PC-9 (cell line): ENCODE results near the gene SIAH2. TPM values are rescaled to one million over a fixed set of nuclear protein-coding genes. Genes with fewer than 3 reads are reported as not detected.

Experiments used
- BruUV-seq: library from RNA; stranded (reverse); fragments of 400-500 nt; replicated peaks from 2 replicates; lab custom pipeline; 2021; lab: Mats Ljungman, UMichigan
- CTCF ChIA-PET: fragments of 300-600 bp; sonication (Branson Sonifier 250); formaldehyde crosslinking; loops from one replicate; lab custom pipeline; 2022; ENCODE audit warnings: antibody characterized with exemption; lab: Charles Lee
- POLR2A ChIA-PET: fragments of 300-600 bp; sonication (Branson Sonifier 250); formaldehyde crosslinking; loops from one replicate; lab custom pipeline; 2022; ENCODE audit warnings: antibody characterized with exemption; ENCODE audit not compliant: unreplicated experiment; lab: Charles Lee
- DNase-seq, 2 experiments: peaks; one replicate each; pipeline versions ENCODE4 v3.0.0 to v3.0.0-alpha.2; 2015 to 2022; ENCODE audit warnings: mixed read lengths in 1 of 2
- H2AFZ ChIP-seq: fragments of 200-600 bp; sonication (generic); 2 replicates; pipeline ENCODE4 v1.8.1; 2017; ENCODE audit warnings: antibody characterized with exemption
- H3F3A ChIP-seq: fragments of 200-600 bp; sonication (generic); 2 replicates; pipeline ENCODE4 v1.8.1; 2017; ENCODE audit warnings: antibody characterized with exemption, mild to moderate bottlenecking, low read depth; ENCODE audit not compliant: insufficient read depth
- H3K27ac ChIP-seq: fragments of 200-600 bp; sonication (generic); 2 replicates; pipeline ENCODE4 v1.6.1; 2016; ENCODE audit warnings: mixed run types
- H3K27me3 ChIP-seq: fragments of 200-600 bp; sonication (generic); 2 replicates; pipeline ENCODE4 v1.6.1; 2016; ENCODE audit warnings: low read depth, mixed run types; ENCODE audit not compliant: insufficient read depth
- H3K36me3 ChIP-seq: fragments of 200-600 bp; sonication (generic); 2 replicates; pipeline ENCODE4 v1.6.1; 2016; ENCODE audit warnings: low read depth, mixed run types
- H3K4me1 ChIP-seq: fragments of 200-600 bp; sonication (generic); replicated peaks from 2 replicates; pipeline ENCODE4 v1.6.1; 2016; ENCODE audit warnings: mixed run types; ENCODE audit not compliant: insufficient read depth
- H3K4me2 ChIP-seq: fragments of 200-600 bp; sonication (generic); 2 replicates; pipeline ENCODE4 v1.6.1; 2017; ENCODE audit warnings: mixed run types
- H3K4me3 ChIP-seq: fragments of 200-600 bp; sonication (generic); 2 replicates; pipeline ENCODE4 v1.6.1; 2016; ENCODE audit warnings: mixed run types
- H3K79me2 ChIP-seq: fragments of 200-600 bp; sonication (generic); 2 replicates; pipeline ENCODE4 v1.6.1; 2017; ENCODE audit warnings: low read depth, mixed run types
- H3K9me2 ChIP-seq: fragments of 200-600 bp; sonication (generic); 2 replicates; pipeline ENCODE4 v1.8.1; 2017; ENCODE audit warnings: mild to moderate bottlenecking; ENCODE audit not compliant: insufficient read depth
- H3K9me3 ChIP-seq: fragments of 200-600 bp; sonication (generic); 2 replicates; pipeline ENCODE4 v1.8.1; 2016; ENCODE audit warnings: low read depth; ENCODE audit not compliant: insufficient read depth
- H4K20me1 ChIP-seq: fragments of 200-600 bp; sonication (generic); 2 replicates; pipeline ENCODE4 v1.8.1; 2017; ENCODE audit not compliant: insufficient read depth
- CTCF ChIP-seq: fragments of 200-600 bp; sonication (generic); conservative IDR thresholded peaks from 2 replicates; pipeline ENCODE4 v1.6.1; 2017; ENCODE audit warnings: mixed run types, antibody characterized with exemption, mild to moderate bottlenecking, moderate library complexity
- EZH2 ChIP-seq: fragments of 200-600 bp; sonication (generic); IDR thresholded peaks from 2 replicates; pipeline ENCODE4 v1.8.0; 2017; ENCODE audit warnings: antibody characterized with exemption, low read depth
- intact Hi-C: fragments of 100-400 bp; cut with micrococcal nuclease; formaldehyde crosslinking; loops from one replicate; pipeline ENCODE4 v1.10.0; 2022; ENCODE audit not compliant: unreplicated experiment
- total RNA-seq: library from RNA; stranded (reverse); gene quantifications from 2 replicates; pipeline ENCODE4 v1.2.3, GENCODE V29; 2021

The SIAH2 gene
- total RNA-seq, 1 experiment from 2014 or later, result 20.3 TPM

DNA sequence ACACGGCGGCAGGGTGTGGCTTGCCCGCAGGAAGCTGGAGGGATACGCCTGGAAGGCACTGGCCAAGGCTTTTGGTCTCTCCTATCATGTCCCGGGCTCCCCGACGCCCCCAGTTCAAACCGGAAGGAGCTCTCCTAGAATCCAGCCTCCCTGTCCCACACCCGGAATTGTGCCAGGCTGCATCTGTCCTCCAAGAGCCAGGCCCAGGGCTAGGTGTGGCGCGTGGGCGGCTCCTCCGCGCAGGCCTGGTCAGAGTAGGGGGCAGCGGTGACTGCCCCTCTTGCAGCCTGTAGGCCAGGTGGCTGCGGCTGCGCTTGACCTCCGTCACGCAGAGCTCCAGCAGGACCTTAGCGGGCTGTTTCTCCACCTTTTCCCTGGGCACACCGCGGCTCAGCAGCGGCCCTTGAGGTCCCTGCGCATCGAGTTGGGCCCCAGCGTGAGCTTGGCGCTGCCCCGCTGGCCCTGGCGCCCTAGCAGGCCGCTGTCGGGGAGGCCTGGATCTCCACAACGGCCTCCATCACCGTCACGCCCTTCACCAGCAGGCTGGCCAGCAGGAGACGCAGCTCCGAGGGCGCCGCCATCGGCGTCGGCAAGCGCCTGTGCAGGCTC lies 15.9 kb upstream of the SIAH2 start:
- POLR2A ChIA-PET, result no interaction called here
- Histone ChIP-seq H3K9me2 (no peaks in the 10 kb centered on the region), H3K27ac (no peak overlapping the region), H3K4me3 (no peak overlapping the region), H3K36me3 (no peaks in the 10 kb centered on the region), H3K9me3 (no peaks in the 10 kb centered on the region), H3K79me2 (no peaks in the 10 kb centered on the region), H2AFZ (no peak overlapping the region), H3K27me3 (no peaks in the 10 kb centered on the region), H4K20me1 (no peaks in the 10 kb centered on the region), H3K4me2 (no peak overlapping the region), H3F3A (no peaks in the 10 kb centered on the region), H3K4me1 (no peaks in the 10 kb centered on the region)
- no TSS peak for BruUV-seq
- intact Hi-C loops, result no loop called here
- CTCF ChIA-PET, result no interaction called here
- TF ChIP-seq EZH2 (no peak), CTCF (no peak)
- DNase-seq, result no peak

GRCh38 chr3:150775001-150775599 lies 12.1 kb upstream of the SIAH2 start:
- Histone ChIP-seq H3K9me2 (no peaks in the 10 kb centered on the region), H4K20me1 (no peaks in the 10 kb centered on the region), H3K9me3 (no peaks in the 10 kb centered on the region), H3K4me3 (no peak overlapping the region), H2AFZ (no peak overlapping the region), H3K4me1 (no peaks in the 10 kb centered on the region), H3K27me3 (no peaks in the 10 kb centered on the region), H3K79me2 (no peaks in the 10 kb centered on the region), H3F3A (no peaks in the 10 kb centered on the region), H3K27ac (no peak overlapping the region), H3K4me2 (no peak overlapping the region), H3K36me3 (no peaks in the 10 kb centered on the region)
- intact Hi-C loops, result no loop called here
- TF ChIP-seq CTCF (no peak), EZH2 (no peak)
- BruUV-seq, result no TSS peak
- ChIA-PET POLR2A (no interaction called here), CTCF (no interaction called here)
- no peak for DNase-seq

- DNase-seq, result no peak
- Histone ChIP-seq H4K20me1 (no peaks in the 10 kb centered on the region), H3K36me3 (no peaks in the 10 kb centered on the region), H3K4me3 (no peak overlapping the region), H3F3A (no peaks in the 10 kb centered on the region), H3K27ac (no peak overlapping the region), H2AFZ (no peak overlapping the region), H3K4me2 (no peak overlapping the region), H3K4me1 (no peaks in the 10 kb centered on the region), H3K27me3 (no peaks in the 10 kb centered on the region), H3K79me2 (no peaks in the 10 kb centered on the region), H3K9me3 (no peaks in the 10 kb centered on the region), H3K9me2 (no peaks in the 10 kb centered on the region)
- TF ChIP-seq CTCF, result no peak
- no peak for TF ChIP-seq EZH2
- intact Hi-C loops, result no loop called here
- ChIA-PET POLR2A (no interaction called here), CTCF (no interaction called here)
- no TSS peak for BruUV-seq
These were observed 10.7 kb upstream of the SIAH2 start for GRCh38 chr3:150773616-150774192.
